GM12878 (cell line): ENCODE data around the gene SLIT1. TPM values are rescaled to one million over a fixed set of nuclear protein-coding genes. Genes with fewer than 3 reads are reported as not detected.

Experiments
- ATAC-seq: fragments of 200-7000 bp; cut with Tn5 transposase; 3 replicates; pipeline ENCODE4 v1.9.1; 2020; ENCODE audit warnings: mild to moderate bottlenecking, moderate library complexity
- BruUV-seq: library from RNA; stranded (reverse); fragments of 400-500 nt; replicated peaks from 2 replicates; lab custom pipeline; 2021; lab: Mats Ljungman, UMichigan
- CTCF ChIA-PET: fragments of 300-600 bp; sonication (Branson Sonifier 250); formaldehyde crosslinking; extraction: SDS; loops from one replicate; lab custom pipeline; 2021; ENCODE audit warnings: inconsistent platforms; lab: Yijun Ruan, JAX
- POLR2A ChIA-PET: fragments of 350-600 bp; formaldehyde crosslinking; extraction: SDS; loops from one replicate; lab custom pipeline; 2021; ENCODE audit warnings: inconsistent platforms; lab: Charles Lee
- RAD21 ChIA-PET: fragments of 300-600 bp; sonication (Branson Sonifier 250); formaldehyde crosslinking; loops from one replicate; lab custom pipeline; 2023; ENCODE audit warnings: antibody characterized with exemption; ENCODE audit not compliant: unreplicated experiment; lab: Charles Lee
- SMC1A ChIA-PET: fragments of 300-600 bp; sonication (Branson Sonifier 250); formaldehyde crosslinking; loops from one replicate; lab custom pipeline; 2023; ENCODE audit not compliant: unreplicated experiment, uncharacterized antibody; lab: Charles Lee
- DNase-seq: peaks from one replicate; pipeline ENCODE4 v3.0.0-alpha.2; 2011; ENCODE audit warnings: low read depth, low spot score
- FAIRE-seq: peaks from 3 replicates; lab custom pipeline; 2011; peaks lifted over from hg19 to GRCh38; lab: Jason Lieb, UNC
- H2AFZ ChIP-seq: 2 replicates; pipeline ENCODE4 v1.6.0; 2011; ENCODE audit warnings: low read depth, low read length, control low read depth; ENCODE audit not compliant: control insufficient read depth
- H3K27ac ChIP-seq: 2 replicates; pipeline ENCODE4 v1.5.1; 2011; ENCODE audit warnings: control low read depth; ENCODE audit not compliant: control insufficient read depth, insufficient read depth
- H3K27me3 ChIP-seq, 2 experiments: replicated peaks in 1 of 2; 2 replicates each; pipeline versions ENCODE4 v1.6.0 to v1.6.1; 2011; ENCODE audit warnings: low read length in 1 of 2; ENCODE audit not compliant: control insufficient read depth in 2 of 2, insufficient read depth in 2 of 2
- H3K36me3 ChIP-seq, 2 experiments: 2 replicates each; pipeline ENCODE4 v1.5.1; 2011; ENCODE audit warnings: low read length in 1 of 2; ENCODE audit not compliant: control insufficient read depth in 2 of 2, insufficient read depth in 2 of 2
- H3K4me1 ChIP-seq: 2 replicates; pipeline ENCODE4 v1.6.1; 2011; ENCODE audit warnings: mild to moderate bottlenecking, low read length, moderate library complexity, mixed read lengths; ENCODE audit not compliant: control insufficient read depth, insufficient read depth
- H3K4me2 ChIP-seq: 2 replicates; pipeline ENCODE4 v1.6.0; 2011; ENCODE audit warnings: control low read depth; ENCODE audit not compliant: control insufficient read depth, insufficient read depth
- H3K4me3 ChIP-seq: fragments of 200-600 bp; sonication (generic); 2 replicates; pipeline ENCODE4 v1.5.1; 2016
- H3K79me2 ChIP-seq: 2 replicates; pipeline ENCODE4 v1.6.0; 2011; ENCODE audit warnings: low read length; ENCODE audit not compliant: control insufficient read depth, insufficient read depth
- H3K9ac ChIP-seq: 2 replicates; pipeline ENCODE4 v1.8.0; 2011; ENCODE audit warnings: low read length, control low read depth, mixed read lengths; ENCODE audit not compliant: control insufficient read depth, insufficient read depth
- H3K9me3 ChIP-seq: replicated peaks from 3 replicates; pipeline ENCODE4 v1.5.1; 2011; ENCODE audit warnings: mild to moderate bottlenecking, low read length; ENCODE audit not compliant: control insufficient read depth, insufficient read depth
- H4K20me1 ChIP-seq: 2 replicates; pipeline ENCODE4 v1.6.0; 2011; ENCODE audit not compliant: control insufficient read depth, insufficient read depth
- BMI1 ChIP-seq: fragments of 450-650 bp; IDR thresholded peaks from 2 replicates; pipeline ENCODE4 v1.6.1; 2016; ENCODE audit warnings: mild to moderate bottlenecking, moderate library complexity, borderline replicate concordance
- CREM ChIP-seq: IDR thresholded peaks from 2 replicates; pipeline ENCODE4 v1.6.1; 2014; ENCODE audit warnings: antibody characterized with exemption, low read depth
- CTCF ChIP-seq, 3 experiments: IDR thresholded peaks in 2 of 3; conservative IDR thresholded peaks in 1 of 3; 2 replicates each; pipeline ENCODE4 v1.5.1; 2011; ENCODE audit warnings: low read depth in 3 of 3, low read length in 3 of 3, mild to moderate bottlenecking in 3 of 3, control low read depth in 2 of 3, moderate library complexity in 2 of 3, inconsistent platforms in 1 of 3, mixed read lengths in 1 of 3; ENCODE audit not compliant: control insufficient read depth in 2 of 3, insufficient read depth in 1 of 3; ENCODE audit errors: extremely low read depth in 1 of 3
- ESRRA ChIP-seq: IDR thresholded peaks from 2 replicates; pipeline ENCODE4 v1.6.1; 2012; ENCODE audit warnings: mild to moderate bottlenecking, low read length, improper control_type of control experiment
- HDAC2 ChIP-seq: fragments of 200-600 bp; sonication (generic); IDR thresholded peaks from 2 replicates; pipeline ENCODE4 v1.6.1; 2017
- HSF1 ChIP-seq: fragments of 150-350 bp; IDR thresholded peaks from 2 replicates; pipeline ENCODE4 v1.6.1; 2014; ENCODE audit warnings: mild to moderate bottlenecking, low read depth, low read length
- KLF5 ChIP-seq: fragments of 450-650 bp; IDR thresholded peaks from 2 replicates; pipeline ENCODE4 v1.6.1; 2014; ENCODE audit warnings: mild to moderate bottlenecking; ENCODE audit not compliant: partially characterized antibody
- MLLT1 ChIP-seq: fragments of 450-650 bp; IDR thresholded peaks from 2 replicates; pipeline ENCODE4 v1.6.1; 2016; ENCODE audit warnings: mild to moderate bottlenecking
- MYB ChIP-seq: fragments of 150-350 bp; IDR thresholded peaks from 2 replicates; pipeline ENCODE4 v1.6.1; 2014; ENCODE audit warnings: mild to moderate bottlenecking, low read depth, low read length, borderline replicate concordance
- NFIC ChIP-seq: IDR thresholded peaks from 2 replicates; pipeline ENCODE4 v1.6.1; 2012; ENCODE audit warnings: low read depth, mild to moderate bottlenecking, inconsistent platforms, low read length, moderate library complexity
- PML ChIP-seq: IDR thresholded peaks from 2 replicates; pipeline ENCODE4 v1.6.1; 2012; ENCODE audit warnings: low read length, inconsistent platforms
- POU2F2 ChIP-seq: IDR thresholded peaks from 3 replicates; pipeline ENCODE4 v1.6.1; 2011; ENCODE audit warnings: low read depth, mild to moderate bottlenecking, low read length, borderline replicate concordance
- RELA ChIP-seq: fragments of 450-650 bp; IDR thresholded peaks from 2 replicates; pipeline ENCODE4 v1.8.0; 2014; ENCODE audit warnings: borderline replicate concordance; ENCODE audit not compliant: partially characterized antibody
- SMARCA5 ChIP-seq: fragments of 450-650 bp; IDR thresholded peaks from 2 replicates; pipeline ENCODE4 v1.6.1; 2017; ENCODE audit warnings: mild to moderate bottlenecking
- SMC3 ChIP-seq: IDR thresholded peaks from 2 replicates; pipeline ENCODE4 v1.6.1; 2011; ENCODE audit warnings: low read length, improper control_type of control experiment, borderline replicate concordance
- USF2 ChIP-seq: IDR thresholded peaks from 2 replicates; pipeline ENCODE4 v1.6.1; 2011; ENCODE audit warnings: low read depth, low read length, improper control_type of control experiment, borderline replicate concordance
- WRNIP1 ChIP-seq: IDR thresholded peaks from 2 replicates; pipeline ENCODE4 v1.6.1; 2011; ENCODE audit warnings: low read depth, low read length, improper control_type of control experiment, borderline replicate concordance
- WGBS: methylation state at CpG from one replicate; pipeline ENCODE4 v1.1.6; 2016; ENCODE audit warnings: low lambda C conversion rate; ENCODE audit not compliant: insufficient replicate concordance, insufficient coverage; ENCODE audit errors: missing lambda C conversion rate; 5-methylcytosine and 5-hydroxymethylcytosine counted together
- in situ Hi-C: fragments of 300-500 bp; cut with MboI; formaldehyde crosslinking; loops from 9 replicates; pipeline ENCODE4 v1.14.3; 2018; ENCODE audit warnings: mixed read lengths
- intact Hi-C: fragments of 100-400 bp; cut with micrococcal nuclease; formaldehyde crosslinking; loops from one replicate; pipeline ENCODE4 v1.14.2; 2022; ENCODE audit not compliant: unreplicated experiment
- polyA plus RNA-seq, 11 experiments: library from polyadenylated mRNA; depleted of rRNA in 4 of 11; unstranded in 6 of 11; stranded (reverse) in 5 of 11; fragments of >200 nt; fragmentation: Nextera tagmentation in 4 of 11; fragmentation: Illumina TruSeq in 1 of 11; extraction: Ambion mirVana in 4 of 11; extraction: Trizol in 1 of 11; gene quantifications; 1 replicate in 1 of 11; 2 replicates in 10 of 11; pipeline versions ENCODE4 v1.2.1 to v1.2.3, GENCODE V29; 2011 to 2016; ENCODE audit warnings: inconsistent platforms in 2 of 11, missing spikeins in 2 of 11, low read depth in 1 of 11
- total RNA-seq, 4 experiments: library from RNA; depleted of rRNA in 3 of 4; stranded (reverse); fragments of >200 nt in 3 of 4; fragmentation: Illumina TruSeq in 1 of 4; extraction: Trizol in 1 of 4; gene quantifications; 2 replicates each; pipeline versions ENCODE4 v1.2.1 to v1.2.3, GENCODE V29; 2013 to 2021

SLIT1 gene
- total and polyA plus RNA-seq, 10 of the 15 experiments (the other 5 are each of a cell fraction or from before 2014, with no cell fraction given), result 0.04 to 0.19 (median 0.06) TPM; not detected in 4

- WGBS, result 100% methylated on average over 1 of the region's 1 CpG
- peaks cover 3 to 7% of the 10 kb centered on the region in 2 experiments; a peak in 3 of 4 replicates for H3K36me3 ChIP-seq
- BruUV-seq, result no TSS peak
- ChIA-PET SMC1A (interaction anchor here (0.7 to 1.6 kb wide), 3 partner anchors 19 to 157 kb away, joined by 3 to 7 read pairs (median 3); no protein-coding TSS in a partner anchor), RAD21 (no interaction called here), POLR2A (no interaction called here), CTCF (interaction anchor here (0.6 to 1.3 kb wide), 3 partner anchors 19 to 204 kb away, joined by 3 to 4 read pairs (median 3); no protein-coding TSS in a partner anchor)
- H3K4me2 ChIP-seq, result no peak overlapping the region
- in situ Hi-C loops, result no loop called here
- H3K79me2 ChIP-seq, result no peaks in the 10 kb centered on the region
- H3K27ac ChIP-seq, result no peak overlapping the region
- H3K4me3 ChIP-seq, result no peak overlapping the region
- TF ChIP-seq PML (no peak), HDAC2 (no peak), SMARCA5 (no peak), BMI1 (no peak), POU2F2 (no peak), WRNIP1 (no peak), MLLT1 (no peak), RELA (no peak), ESRRA (no peak), NFIC (no peak), USF2 (no peak), SMC3 (no peak), KLF5 (no peak), MYB (no peak), CTCF (IDR thresholded peaks at IDR 0.05 in 2 of 3, conservative IDR thresholded peaks at IDR 0.05 in 1 of 3; ENCODE audit: control insufficient read depth in 2 of 3, extremely low read depth in 1 of 3, insufficient read depth in 1 of 3, low read depth in 3 of 3, low read length in 3 of 3) (no peak), CREM (no peak), HSF1 (no peak)
- FAIRE-seq (no peak), DNase-seq (no peak), ATAC-seq (no peak)
- intact Hi-C loops, result no loop called here
- no peaks in the 10 kb centered on the region for H4K20me1 ChIP-seq
- H2AFZ ChIP-seq, result no peak overlapping the region
- H3K27me3 ChIP-seq, result no peaks in the 10 kb centered on the region
- no peak overlapping the region for H3K9ac ChIP-seq
- no peaks in the 10 kb centered on the region for H3K9me3 ChIP-seq
- H3K4me1 ChIP-seq, result no peaks in the 10 kb centered on the region
Observed at GRCh38 chr10:97229322-97230015, 43.7 kb upstream of the SLIT1 start.
